ENCODE results near the gene MANSC4.
A peak's percentile ranks its signal among the peaks of the same experiment; 100 is the strongest.

Gene MANSC4

GRCh38 chr12:27781680-27782079, 1.6 kb upstream of the MANSC4 start:
- Histone ChIP-seq H3K4me1 (ENCODE audit: low read depth, poor library complexity, severe bottlenecking) (peaks cover 10% of the 10 kb centered on the region), H3K36me3 (ENCODE audit: insufficient read depth) (no peaks in the 10 kb centered on the region), H2AFZ (ENCODE audit: low read depth) (no peak overlapping the region), H3K4me2 (peak overlapping the region; percentile 88; the same call in 1 of the 2 replicates), H3K27me3 (ENCODE audit: insufficient read depth, low read depth) (no peaks in the 10 kb centered on the region), H3K4me3 (IDR thresholded peaks at IDR 0.05; ENCODE audit: insufficient read depth, low read depth, low read length) (no peak overlapping the region), H3K27ac (no peak overlapping the region), H4K20me1 (ENCODE audit: insufficient read depth) (no peaks in the 10 kb centered on the region), H3K79me2 (ENCODE audit: insufficient read depth, low read depth) (0 out of 2 replicates have a peak, but pooled peaks cover 3% of the 10 kb centered on the region), H3K9ac (no peak overlapping the region)
- TF ChIP-seq, protein P1, sequence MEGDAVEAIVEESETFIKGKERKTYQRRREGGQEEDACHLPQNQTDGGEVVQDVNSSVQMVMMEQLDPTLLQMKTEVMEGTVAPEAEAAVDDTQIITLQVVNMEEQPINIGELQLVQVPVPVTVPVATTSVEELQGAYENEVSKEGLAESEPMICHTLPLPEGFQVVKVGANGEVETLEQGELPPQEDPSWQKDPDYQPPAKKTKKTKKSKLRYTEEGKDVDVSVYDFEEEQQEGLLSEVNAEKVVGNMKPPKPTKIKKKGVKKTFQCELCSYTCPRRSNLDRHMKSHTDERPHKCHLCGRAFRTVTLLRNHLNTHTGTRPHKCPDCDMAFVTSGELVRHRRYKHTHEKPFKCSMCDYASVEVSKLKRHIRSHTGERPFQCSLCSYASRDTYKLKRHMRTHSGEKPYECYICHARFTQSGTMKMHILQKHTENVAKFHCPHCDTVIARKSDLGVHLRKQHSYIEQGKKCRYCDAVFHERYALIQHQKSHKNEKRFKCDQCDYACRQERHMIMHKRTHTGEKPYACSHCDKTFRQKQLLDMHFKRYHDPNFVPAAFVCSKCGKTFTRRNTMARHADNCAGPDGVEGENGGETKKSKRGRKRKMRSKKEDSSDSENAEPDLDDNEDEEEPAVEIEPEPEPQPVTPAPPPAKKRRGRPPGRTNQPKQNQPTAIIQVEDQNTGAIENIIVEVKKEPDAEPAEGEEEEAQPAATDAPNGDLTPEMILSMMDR (conservative IDR thresholded peaks at IDR 0.05; ENCODE audit: low read depth, low read length), result no peak

DNA sequence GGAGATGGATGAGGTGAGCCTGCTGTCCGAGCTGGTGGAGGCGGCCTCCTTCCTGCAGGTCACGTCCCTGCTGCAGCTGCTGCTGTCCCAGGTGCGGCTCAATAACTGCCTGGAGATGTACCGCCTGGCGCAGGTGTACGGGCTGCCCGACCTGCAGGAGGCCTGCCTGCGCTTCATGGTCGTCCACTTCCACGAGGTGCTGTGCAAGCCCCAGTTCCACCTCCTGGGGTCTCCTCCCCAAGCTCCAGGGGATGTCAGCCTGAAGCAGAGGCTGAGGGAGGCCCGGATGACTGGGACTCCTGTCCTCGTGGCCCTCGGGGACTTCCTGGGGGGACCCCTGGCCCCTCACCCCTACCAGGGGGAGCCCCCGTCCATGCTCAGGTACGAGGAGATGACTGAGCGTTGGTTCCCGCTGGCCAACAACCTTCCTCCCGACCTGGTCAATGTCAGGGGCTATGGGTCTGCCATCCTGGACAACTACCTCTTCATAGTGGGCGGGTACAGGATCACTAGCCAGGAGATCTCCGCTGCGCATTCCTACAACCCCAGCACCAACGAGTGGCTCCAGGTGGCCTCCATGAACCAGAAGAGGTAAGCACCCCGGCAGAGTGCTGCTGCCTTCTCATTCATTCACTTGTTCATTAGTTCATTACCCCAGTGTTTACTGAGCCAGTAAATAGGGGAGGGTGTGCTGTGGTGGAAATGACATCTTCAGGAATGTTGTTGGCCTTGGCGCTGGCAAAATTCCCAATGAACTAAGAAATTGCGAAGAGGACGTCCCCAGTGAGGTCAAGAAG, 774 bp upstream of the MANSC4 start:
- Histone ChIP-seq H3K27ac (peak overlapping the region; percentile 54), H2AFZ (ENCODE audit: low read depth) (peak overlapping the region; percentile 94)

GRCh38 chr12:27779416-27779919, 568 bp downstream of the MANSC4 start:
- Histone ChIP-seq H3K36me3 (ENCODE audit: insufficient read depth) (no peaks in the 10 kb centered on the region), H3K27me3 (ENCODE audit: insufficient read depth, low read depth) (no peaks in the 10 kb centered on the region), H4K20me1 (ENCODE audit: insufficient read depth) (no peaks in the 10 kb centered on the region), H3K4me2 (peak overlapping the region; percentile 88), H3K27ac (peak overlapping the region; percentile 54; the same call in 1 of the 2 replicates), H3K4me1 (ENCODE audit: low read depth, poor library complexity, severe bottlenecking) (peaks cover 10% of the 10 kb centered on the region), H2AFZ (ENCODE audit: low read depth) (peak overlapping the region; percentile 94), H3K9ac (peak overlapping the region; percentile 78; the same call in 1 of the 2 replicates), H3K4me3 (IDR thresholded peaks at IDR 0.05; ENCODE audit: insufficient read depth, low read depth, low read length) (no peak overlapping the region), H3K79me2 (ENCODE audit: insufficient read depth, low read depth) (0 out of 2 replicates have a peak, but pooled peaks cover 3% of the 10 kb centered on the region)
- TF ChIP-seq, protein P1 (conservative IDR thresholded peaks at IDR 0.05; ENCODE audit: low read depth, low read length), result no peak

More for the DNA sequence above, 774 bp upstream of the MANSC4 start:
- peak overlapping the region; percentile 78 for H3K9ac ChIP-seq
- H4K20me1 ChIP-seq (ENCODE audit: insufficient read depth), result no peaks in the 10 kb centered on the region
- no peaks in the 10 kb centered on the region for H3K36me3 ChIP-seq (ENCODE audit: insufficient read depth)
- peaks cover 10% of the 10 kb centered on the region for H3K4me1 ChIP-seq (ENCODE audit: low read depth, poor library complexity, severe bottlenecking)
- peak overlapping the region; percentile 88 for H3K4me2 ChIP-seq
- H3K79me2 ChIP-seq (ENCODE audit: insufficient read depth, low read depth), result 0 out of 2 replicates have a peak, but pooled peaks cover 3% of the 10 kb centered on the region
- TF ChIP-seq, protein P1 (conservative IDR thresholded peaks at IDR 0.05; ENCODE audit: low read depth, low read length), result no peak
- H3K4me3 ChIP-seq (IDR thresholded peaks at IDR 0.05; ENCODE audit: insufficient read depth, low read depth, low read length), result no peak overlapping the region
- no peaks in the 10 kb centered on the region for H3K27me3 ChIP-seq (ENCODE audit: insufficient read depth, low read depth)

GRCh38 chr12:27778206-27778605, 1.8 kb downstream of the MANSC4 start:
- Histone ChIP-seq H3K4me1 (ENCODE audit: low read depth, poor library complexity, severe bottlenecking) (peaks cover 10% of the 10 kb centered on the region), H3K4me3 (IDR thresholded peaks at IDR 0.05; ENCODE audit: insufficient read depth, low read depth, low read length) (no peak overlapping the region), H3K27me3 (ENCODE audit: insufficient read depth, low read depth) (no peaks in the 10 kb centered on the region), H3K9ac (no peak overlapping the region), H3K4me2 (no peak overlapping the region), H3K79me2 (ENCODE audit: insufficient read depth, low read depth) (0 out of 2 replicates have a peak, but pooled peaks cover 3% of the 10 kb centered on the region), H2AFZ (ENCODE audit: low read depth) (no peak overlapping the region), H3K27ac (no peak overlapping the region), H3K36me3 (ENCODE audit: insufficient read depth) (no peaks in the 10 kb centered on the region), H4K20me1 (ENCODE audit: insufficient read depth) (no peaks in the 10 kb centered on the region)
- TF ChIP-seq, protein P1 (conservative IDR thresholded peaks at IDR 0.05; ENCODE audit: low read depth, low read length), result no peak
